CD4-positive, alpha-beta T cell treated with Interleukin-6 for 4 hours (primary cell): ENCODE measurements around the gene ITGB3BP.

Source experiments
- DNase-seq: peaks from one replicate; pipeline ENCODE4 v3.0.0-alpha.2; 2020; ENCODE audit warnings: mixed read lengths

The ITGB3BP gene

DNA sequence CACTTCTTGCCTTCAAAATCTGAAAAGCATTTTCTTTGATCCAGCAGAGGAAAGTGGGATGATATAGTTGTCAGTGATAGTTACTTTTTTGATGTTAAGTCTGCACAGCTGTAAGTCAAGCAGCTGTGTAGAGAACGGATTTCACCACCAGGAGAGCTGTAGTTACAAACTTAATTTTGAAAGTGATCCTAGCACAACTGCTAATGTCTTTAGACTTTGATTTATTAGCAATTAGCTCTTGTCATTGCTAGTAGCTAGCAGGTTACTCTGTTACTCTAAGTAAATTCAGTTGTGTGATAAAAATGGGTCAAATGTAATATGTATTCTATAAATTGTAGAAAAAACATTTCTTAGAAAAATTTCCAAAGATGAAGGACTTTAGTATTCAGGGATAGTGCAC, 109.6 kb downstream of the ITGB3BP start:
- no peak for DNase-seq

DNA sequence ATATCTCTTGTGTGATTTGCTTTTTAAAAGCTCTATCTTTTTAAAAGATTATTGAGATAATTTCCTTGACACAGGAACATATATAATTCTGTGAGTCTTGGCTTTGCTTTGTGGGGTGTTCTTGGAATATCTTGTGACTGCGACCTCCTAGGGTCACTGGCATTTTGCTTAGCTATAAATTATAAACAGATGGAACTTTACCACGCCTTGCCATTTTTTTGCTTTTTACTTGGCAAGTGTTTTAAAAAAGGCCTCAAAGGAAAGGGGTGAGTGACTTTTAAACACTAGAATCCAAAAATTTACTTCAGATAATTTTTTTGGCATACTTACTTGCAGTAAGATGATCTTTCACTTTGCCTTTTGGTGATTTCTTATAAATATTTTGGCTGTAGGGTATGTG, 112.0 kb downstream of the ITGB3BP start:
- DNase-seq, result no peak

DNA sequence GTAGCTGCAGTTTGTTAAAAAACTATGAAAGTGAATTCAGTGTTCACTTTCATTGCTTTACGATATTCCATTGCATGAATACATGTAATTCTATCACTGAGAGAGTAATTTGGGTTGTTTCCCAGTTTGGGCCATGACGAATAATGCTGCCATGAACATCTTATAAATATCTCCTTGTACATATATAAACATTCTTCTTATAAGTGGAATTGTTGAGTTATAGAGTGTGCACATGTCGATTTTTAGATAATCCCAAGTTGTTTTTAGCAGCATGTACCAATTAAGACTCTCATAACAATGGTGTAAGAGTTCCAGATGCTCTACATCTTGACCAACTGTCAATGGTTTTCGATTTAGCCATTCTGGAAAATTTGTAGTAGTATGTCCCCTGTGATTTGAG, 114.7 kb downstream of the ITGB3BP start:
- no peak for DNase-seq

DNA sequence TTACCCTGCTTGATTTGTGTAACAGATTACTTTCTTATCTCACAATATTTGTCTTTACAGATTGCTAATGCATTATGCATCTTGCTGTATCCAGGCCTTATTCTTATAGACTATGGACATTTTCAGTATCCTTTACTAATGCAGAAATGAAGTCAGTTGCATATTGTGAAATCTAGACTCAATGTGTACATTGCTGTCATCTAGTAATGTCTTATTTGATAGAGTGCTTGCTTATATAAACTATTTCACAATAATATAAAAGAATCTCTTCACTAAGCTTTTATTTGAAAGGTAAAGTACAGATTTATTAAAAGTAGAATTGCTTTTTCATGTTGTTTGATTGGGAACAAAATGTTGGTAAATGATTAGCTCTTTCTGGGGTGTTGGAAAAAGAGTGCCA, 116.0 kb downstream of the ITGB3BP start:
- DNase-seq, result no peak

DNA sequence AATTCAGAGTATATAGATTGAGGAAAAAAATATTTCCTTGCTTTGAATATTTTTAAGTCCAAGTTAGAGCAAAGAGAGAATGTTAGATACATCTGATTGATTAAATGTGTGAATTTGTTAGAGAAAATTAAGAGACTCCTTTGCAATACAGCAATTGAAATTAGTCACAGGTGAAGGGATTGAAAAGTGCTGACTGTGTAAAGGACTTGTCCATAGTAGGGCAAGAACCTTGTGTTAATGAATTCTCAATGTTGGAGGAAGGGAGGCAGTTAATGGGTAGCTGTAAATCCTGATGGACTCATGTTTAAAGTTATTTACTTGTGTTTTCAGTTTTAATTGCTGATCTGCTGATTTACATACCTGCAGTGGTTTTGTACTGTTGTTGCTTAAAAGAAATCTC, 117.0 kb downstream of the ITGB3BP start:
- no peak for DNase-seq

DNA sequence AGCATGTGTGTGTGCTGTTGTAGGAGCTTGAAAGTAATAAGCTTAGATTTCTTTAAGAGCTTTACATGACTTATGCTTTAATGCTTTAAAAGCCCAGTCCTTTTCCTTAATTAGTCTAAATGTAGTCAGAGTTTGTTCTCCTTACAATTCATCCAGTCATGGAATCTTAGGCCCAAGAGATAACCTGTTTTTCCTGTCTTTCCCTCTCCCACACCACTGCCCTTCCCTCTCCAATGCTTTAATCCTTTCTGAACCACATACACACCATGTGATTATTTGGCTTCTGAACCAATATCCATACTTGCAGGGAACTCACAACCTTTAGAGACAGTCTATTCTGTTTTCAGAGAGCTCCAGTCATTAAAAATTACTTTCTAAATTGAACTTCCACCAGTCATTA, 118.0 kb downstream of the ITGB3BP start:
- no peak for DNase-seq

DNA sequence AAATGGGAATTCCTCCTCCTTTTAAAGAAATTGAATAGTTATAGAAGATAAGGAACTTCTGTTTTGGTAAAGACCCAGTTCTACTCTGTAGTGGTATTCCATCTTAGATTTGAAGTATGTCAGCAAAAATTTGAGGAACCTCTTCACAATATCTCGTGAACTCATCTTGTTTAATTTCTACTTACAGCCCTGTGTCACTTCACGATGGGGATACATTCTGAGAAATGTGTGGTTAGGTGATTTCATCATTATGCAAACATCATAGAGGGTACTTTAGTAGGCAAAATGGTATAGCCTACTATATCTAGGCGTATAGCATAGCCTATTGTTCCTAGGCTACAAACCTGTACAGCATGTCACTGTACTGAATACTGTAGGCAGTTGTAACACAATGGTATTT, 119.6 kb downstream of the ITGB3BP start:
- DNase-seq, result no peak

DNA sequence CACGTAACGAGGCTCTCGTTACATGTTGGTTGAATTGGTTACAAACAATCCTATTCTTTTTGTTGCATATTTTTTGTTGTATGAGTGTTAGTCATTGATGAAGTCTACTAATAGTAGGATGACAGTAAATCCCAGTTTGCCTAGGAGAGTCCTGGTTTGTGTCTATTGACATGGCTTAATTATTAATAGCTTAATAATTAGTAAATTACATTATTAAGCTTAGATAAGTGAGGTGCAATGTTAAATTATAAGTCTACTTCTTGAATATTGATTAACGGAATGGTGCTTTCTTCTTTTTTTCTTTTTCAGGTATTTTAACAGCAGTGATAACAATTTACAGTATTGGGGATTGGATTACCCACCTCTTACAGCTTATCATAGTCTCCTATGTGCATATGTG, 121.1 kb downstream of the ITGB3BP start:
- DNase-seq, result no peak
